NCI-H748 treated with DMSO at 0.1 percent for 48 hours (cell line): Measurements from ENCODE around the gene RUSF1.
"Not testable (repeated sequence)": the region's sequence is repeated elsewhere in the genome, so short reads cannot be mapped to it uniquely, and the experiment has no call there.

Experiments used
- DNase-seq: peaks from one replicate; lab custom pipeline; 2025; lab: John Stamatoyannopoulos, UW

Gene RUSF1

GRCh38 chr16:31517800-31518402, 9.7 kb upstream of the RUSF1 start:
- DNase-seq: peak; percentile 1

GRCh38 chr16:31513884-31514283, 5.7 kb upstream of the RUSF1 start:
- no peak for DNase-seq

GRCh38 chr16:31513126-31513525, 4.9 kb upstream of the RUSF1 start:
- DNase-seq: no peak

- no peak for DNase-seq
These were observed 560 bp upstream of the RUSF1 start for GRCh38 chr16:31508706-31509195.

- DNase-seq: no peak
These were observed 618 bp downstream of the RUSF1 start for GRCh38 chr16:31507617-31507928.

GRCh38 chr16:31505483-31505882, 2.7 kb downstream of the RUSF1 start:
- no peak for DNase-seq

- no peak for DNase-seq
These were observed 4.0 kb downstream of the RUSF1 start for GRCh38 chr16:31504159-31504558.

GRCh38 chr16:31503555-31503954, 4.6 kb downstream of the RUSF1 start:
- DNase-seq: not testable (repeated sequence)

GRCh38 chr16:31502981-31503380, 5.2 kb downstream of the RUSF1 start:
- no peak for DNase-seq

GRCh38 chr16:31501966-31502348, 6.2 kb downstream of the RUSF1 start:
- DNase-seq: no peak

GRCh38 chr16:31501226-31501965, 6.8 kb downstream of the RUSF1 start:
- DNase-seq: no peak

- no peak for DNase-seq
These were observed 8.3 kb downstream of the RUSF1 start for GRCh38 chr16:31499928-31500327.

- DNase-seq: no peak
These were observed 9.7 kb downstream of the RUSF1 start for GRCh38 chr16:31498493-31498892.

GRCh38 chr16:31496670-31497069, 11.5 kb downstream of the RUSF1 start:
- no peak for DNase-seq

GRCh38 chr16:31493506-31494125, 14.6 kb downstream of the RUSF1 start:
- no peak for DNase-seq

- no peak for DNase-seq
These were observed 16.3 kb downstream of the RUSF1 start for GRCh38 chr16:31491778-31492418.

- no peak for DNase-seq
These were observed 18.3 kb downstream of the RUSF1 start for GRCh38 chr16:31489616-31490584.

- DNase-seq: no peak
These were observed 19.0 kb downstream of the RUSF1 start for GRCh38 chr16:31489298-31489564.

- DNase-seq: no peak
These were observed 19.5 kb downstream of the RUSF1 start for GRCh38 chr16:31488468-31489297.

GRCh38 chr16:31487720-31488467, 20.3 kb downstream of the RUSF1 start:
- peak; percentile 43 for DNase-seq
